Duodenal mucosa (tissue), 2 donors: Measurements from ENCODE around the gene AGAP3.
A peak's percentile ranks its signal among the peaks of the same experiment; 100 is the strongest.

Experiments used
- H3K27ac ChIP-seq: one replicate; pipeline ENCODE4 v1.7.0; 2013; ENCODE audit warnings: low read depth, low read length
- H3K27me3 ChIP-seq, 2 donors: one replicate each; pipeline ENCODE4 v1.7.0; 2013; ENCODE audit warnings: low read length in 2 of 2, control low read depth in 1 of 2; ENCODE audit not compliant: insufficient read depth in 2 of 2, control insufficient read depth in 1 of 2
- H3K36me3 ChIP-seq, 2 donors: one replicate each; pipeline ENCODE4 v1.7.0; 2013; ENCODE audit warnings: low read length in 2 of 2, control low read depth in 1 of 2; ENCODE audit not compliant: insufficient read depth in 2 of 2, control insufficient read depth in 1 of 2
- H3K4me1 ChIP-seq, 2 donors: one replicate each; pipeline ENCODE4 v1.7.0; 2013; ENCODE audit warnings: low read length in 2 of 2, control low read depth in 1 of 2; ENCODE audit not compliant: insufficient read depth in 2 of 2, control insufficient read depth in 1 of 2
- H3K4me3 ChIP-seq, 2 donors: one replicate each; pipeline ENCODE4 v1.7.0; 2013; ENCODE audit warnings: low read length in 2 of 2, low read depth in 1 of 2
- H3K9ac ChIP-seq, 2 donors: one replicate each; pipeline ENCODE4 v1.7.0; 2013; ENCODE audit warnings: low read length in 2 of 2, low read depth in 1 of 2
- H3K9me3 ChIP-seq, 2 donors: one replicate each; pipeline ENCODE4 v1.7.0; 2013; ENCODE audit warnings: low read length in 2 of 2, control low read depth in 1 of 2; ENCODE audit not compliant: control insufficient read depth in 1 of 2

Gene AGAP3

DNA sequence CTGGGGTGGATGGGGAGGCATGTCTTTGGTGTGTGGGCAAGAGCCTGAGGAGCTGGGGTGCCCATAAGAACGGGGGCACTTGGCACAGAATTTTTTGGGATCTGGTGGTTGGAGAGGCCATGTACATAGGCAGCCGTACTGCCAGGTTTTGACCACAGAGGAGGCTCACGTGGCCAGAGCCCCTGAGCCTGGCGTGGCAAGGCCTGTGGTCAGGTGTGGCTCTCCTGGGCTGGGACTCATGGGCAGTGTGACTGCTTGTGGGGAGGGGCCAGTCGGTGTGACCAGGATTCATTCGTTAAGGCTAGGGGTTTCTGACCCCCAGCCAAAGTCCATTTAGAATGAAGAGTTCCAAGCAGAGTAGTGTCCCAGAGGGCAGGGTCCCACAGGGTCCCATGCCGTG lies 38.2 kb downstream of the AGAP3 start:
- H3K4me3 ChIP-seq = no peak overlapping the region
- no peaks in the 10 kb centered on the region for H3K27me3 ChIP-seq
- H3K9ac ChIP-seq = no peak overlapping the region
- H3K4me1 ChIP-seq = peaks cover 6 to 14% of the 10 kb centered on the region in 2 donors
- H3K9me3 ChIP-seq = no peaks in the 10 kb centered on the region
- H3K36me3 ChIP-seq = peaks cover 12 to 57% of the 10 kb centered on the region in 2 donors
- no peak overlapping the region for H3K27ac ChIP-seq

DNA sequence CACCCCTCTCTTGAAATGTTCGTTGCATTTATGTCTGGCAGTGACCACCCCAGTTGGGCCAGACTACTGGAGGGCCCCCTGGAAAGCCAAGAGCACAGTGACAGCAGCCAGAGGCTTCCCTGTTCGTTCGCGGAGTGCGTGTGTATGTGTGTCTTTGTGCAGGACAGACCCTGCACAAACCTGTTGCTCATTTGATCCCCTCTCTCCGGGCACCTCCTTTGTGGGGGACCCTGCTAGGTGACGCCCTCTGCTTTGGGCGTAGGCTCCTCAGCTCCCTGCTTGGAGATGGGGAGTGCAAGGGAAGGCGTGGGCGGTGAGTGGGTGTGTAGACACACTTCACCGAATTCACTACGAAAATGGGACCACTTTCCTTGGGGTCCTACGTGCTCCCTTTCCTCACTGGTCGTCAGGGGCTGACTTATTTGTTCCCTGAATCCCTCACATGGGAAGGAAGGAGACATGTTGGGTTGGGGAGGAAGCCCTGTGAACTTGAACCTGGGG lies 38.7 kb downstream of the AGAP3 start:
- Histone ChIP-seq H3K27me3 (no peaks in the 10 kb centered on the region), H3K9ac (no peak overlapping the region), H3K36me3 (peaks cover 11 to 56% of the 10 kb centered on the region in 2 donors), H3K4me3 (peak overlapping the region in 1 of 2 donors; percentile 58), H3K9me3 (no peaks in the 10 kb centered on the region), H3K4me1 (peaks cover 6 to 14% of the 10 kb centered on the region in 2 donors), H3K27ac (no peak overlapping the region)

DNA sequence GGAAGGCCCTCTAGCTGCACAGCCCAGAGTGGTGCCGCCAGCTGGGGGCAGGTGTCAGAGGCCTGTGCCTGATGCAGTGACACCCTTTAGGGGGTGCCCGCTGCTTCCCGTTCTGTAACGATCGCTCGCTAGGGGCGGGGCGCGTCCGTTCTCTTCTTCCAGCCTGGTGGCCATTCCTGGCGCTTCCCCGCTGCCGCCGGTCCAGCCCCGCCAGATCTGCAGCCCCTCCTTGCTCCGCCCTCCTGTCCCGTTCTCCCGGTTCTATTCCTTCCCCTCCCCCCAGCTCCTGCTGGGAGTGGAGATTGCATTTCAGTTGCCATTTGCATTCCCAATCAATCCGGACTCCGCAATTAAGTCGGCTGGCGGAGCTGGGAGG lies 39.2 kb downstream of the AGAP3 start:
- peaks cover 6 to 56% of the 10 kb centered on the region in 2 donors for H3K36me3 ChIP-seq
- H3K27ac ChIP-seq = no peak overlapping the region

DNA sequence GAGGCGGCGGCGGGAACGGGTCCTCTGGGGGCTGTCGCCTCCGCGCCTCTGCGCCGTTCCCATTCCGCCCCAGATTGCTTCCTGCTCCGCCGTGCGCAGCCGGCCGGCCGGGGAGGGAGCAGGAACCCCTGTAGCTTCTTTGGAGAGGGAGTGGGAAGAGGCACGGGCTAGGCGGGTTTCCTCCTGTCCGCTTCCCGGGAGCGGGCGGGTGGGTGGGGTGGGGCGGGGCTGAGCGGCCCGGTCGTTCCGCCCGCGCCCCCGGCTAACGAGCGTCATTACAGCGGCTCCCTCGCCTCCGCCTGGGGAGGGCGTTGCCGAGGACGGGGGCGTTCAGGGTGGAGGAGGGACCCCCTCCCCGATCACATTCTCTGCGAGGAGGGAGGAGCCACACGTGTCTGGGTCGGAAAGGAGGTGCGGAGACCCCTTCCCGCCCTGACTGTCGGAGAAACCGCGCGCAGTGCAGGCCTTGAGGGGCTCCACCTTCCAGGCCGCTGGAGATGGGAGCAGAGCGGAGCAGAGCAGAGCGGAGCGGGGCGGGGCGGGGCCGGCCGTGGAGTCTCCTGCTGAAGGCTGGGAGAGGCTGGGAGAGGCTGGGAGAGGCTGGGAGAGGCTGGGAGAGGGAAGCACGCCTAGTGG lies 39.7 kb downstream of the AGAP3 start:
- Histone ChIP-seq H3K4me3 (peak overlapping the region; percentile 58 to 59), H3K4me1 (peaks cover 6 to 14% of the 10 kb centered on the region in 2 donors), H3K36me3 (peaks cover 6 to 56% of the 10 kb centered on the region in 2 donors), H3K27me3 (no peaks in the 10 kb centered on the region), H3K9ac (peak overlapping the region in 1 of 2 donors; percentile 17), H3K9me3 (no peaks in the 10 kb centered on the region), H3K27ac (no peak overlapping the region)

More for the DNA sequence above, 39.2 kb downstream of the AGAP3 start:
- H3K4me1 ChIP-seq = peaks cover 6 to 14% of the 10 kb centered on the region in 2 donors
- H3K9ac ChIP-seq = peak overlapping the region in 1 of 2 donors; percentile 17
- no peaks in the 10 kb centered on the region for H3K9me3 ChIP-seq
- peak overlapping the region; percentile 58 to 59 for H3K4me3 ChIP-seq
- H3K27me3 ChIP-seq = no peaks in the 10 kb centered on the region

DNA sequence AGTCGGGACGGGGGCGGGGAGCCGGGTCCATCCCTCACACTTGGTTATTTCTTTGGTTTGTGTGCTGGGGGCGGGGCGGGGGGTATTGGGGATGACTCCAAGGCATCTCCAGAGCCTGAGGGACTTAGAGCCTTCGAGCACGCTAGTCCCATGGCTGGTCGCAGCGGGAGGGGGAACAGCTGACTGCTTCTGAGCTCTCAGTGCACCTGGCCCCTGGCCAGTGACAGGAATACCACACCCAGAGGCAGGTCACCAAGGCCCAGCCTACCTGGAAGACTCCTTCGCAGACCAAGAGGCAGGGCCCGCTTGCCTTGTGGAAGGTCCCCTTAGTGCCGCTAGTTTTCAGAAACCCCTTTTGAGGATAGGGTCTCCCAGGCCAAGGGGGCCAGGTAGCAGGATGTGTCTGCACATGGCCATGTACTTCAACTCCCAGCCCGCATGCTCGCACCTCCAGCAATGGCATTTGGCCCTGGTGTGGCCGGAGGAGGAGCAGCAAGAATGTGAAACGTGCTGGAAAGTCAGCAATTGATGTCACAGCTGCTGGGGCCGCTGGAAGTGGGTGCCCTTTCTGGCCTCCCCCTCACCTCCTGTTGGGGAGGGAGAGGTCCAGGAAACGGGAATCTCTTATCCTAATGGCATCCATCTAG lies 40.3 kb downstream of the AGAP3 start:
- no peak overlapping the region for H3K4me3 ChIP-seq

DNA sequence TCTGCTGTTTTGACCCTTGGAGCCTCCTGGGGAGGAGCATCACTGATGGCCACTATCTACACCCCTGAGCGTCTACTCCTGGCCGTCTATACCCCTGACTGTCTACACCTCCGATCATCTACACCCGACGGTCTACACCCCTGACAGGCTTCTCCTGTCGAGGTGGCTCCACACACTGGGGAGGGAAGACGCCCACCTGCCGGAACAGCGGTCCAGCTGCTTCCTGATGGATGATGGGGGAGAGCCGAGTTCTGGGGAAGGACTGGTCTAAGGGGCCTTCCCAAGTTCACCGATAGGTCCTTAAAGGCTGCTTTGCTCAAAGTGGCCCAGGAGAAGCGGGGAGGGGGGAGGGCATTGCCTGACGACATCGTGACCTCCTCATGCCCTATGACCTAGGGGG lies 41.9 kb downstream of the AGAP3 start:
- Histone ChIP-seq H3K36me3 (peaks cover 6 to 67% of the 10 kb centered on the region in 2 donors), H3K27me3 (no peaks in the 10 kb centered on the region), H3K4me1 (peaks cover 6 to 14% of the 10 kb centered on the region in 2 donors)

More for the DNA sequence above, 40.3 kb downstream of the AGAP3 start:
- H3K27me3 ChIP-seq = no peaks in the 10 kb centered on the region
- H3K27ac ChIP-seq = no peak overlapping the region
- H3K9me3 ChIP-seq = no peaks in the 10 kb centered on the region
- peaks cover 6 to 55% of the 10 kb centered on the region in 2 donors for H3K36me3 ChIP-seq
- peaks cover 6 to 14% of the 10 kb centered on the region in 2 donors for H3K4me1 ChIP-seq
- H3K9ac ChIP-seq = no peak overlapping the region

DNA sequence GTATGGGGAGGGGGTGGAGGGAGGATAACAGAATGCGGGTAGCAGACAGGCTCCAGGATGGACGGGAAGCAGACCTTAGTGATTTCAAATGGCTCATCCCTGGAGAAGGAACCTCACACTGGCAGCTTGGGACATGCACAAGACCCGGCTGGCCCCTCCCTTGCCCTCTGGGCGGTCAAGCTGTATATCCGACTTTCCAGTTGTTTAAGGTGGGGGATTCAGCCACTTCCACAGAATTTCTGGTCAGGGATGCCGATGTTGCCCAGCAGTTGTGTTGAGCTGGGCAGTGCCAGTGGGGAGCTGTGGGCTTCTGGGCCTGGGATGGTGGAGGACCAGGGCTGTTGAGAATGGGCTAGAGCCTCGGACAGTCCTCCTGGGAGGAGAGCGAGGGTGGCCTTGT lies 42.4 kb downstream of the AGAP3 start:
- Histone ChIP-seq H3K27ac (no peak overlapping the region), H3K9ac (no peak overlapping the region), H3K36me3 (peaks cover 6 to 65% of the 10 kb centered on the region in 2 donors), H3K4me1 (peaks cover 6 to 14% of the 10 kb centered on the region in 2 donors), H3K4me3 (no peak overlapping the region), H3K9me3 (no peaks in the 10 kb centered on the region), H3K27me3 (no peaks in the 10 kb centered on the region)

More for the DNA sequence above, 41.9 kb downstream of the AGAP3 start:
- Histone ChIP-seq H3K9me3 (no peaks in the 10 kb centered on the region), H3K27ac (no peak overlapping the region), H3K4me3 (no peak overlapping the region), H3K9ac (no peak overlapping the region)

DNA sequence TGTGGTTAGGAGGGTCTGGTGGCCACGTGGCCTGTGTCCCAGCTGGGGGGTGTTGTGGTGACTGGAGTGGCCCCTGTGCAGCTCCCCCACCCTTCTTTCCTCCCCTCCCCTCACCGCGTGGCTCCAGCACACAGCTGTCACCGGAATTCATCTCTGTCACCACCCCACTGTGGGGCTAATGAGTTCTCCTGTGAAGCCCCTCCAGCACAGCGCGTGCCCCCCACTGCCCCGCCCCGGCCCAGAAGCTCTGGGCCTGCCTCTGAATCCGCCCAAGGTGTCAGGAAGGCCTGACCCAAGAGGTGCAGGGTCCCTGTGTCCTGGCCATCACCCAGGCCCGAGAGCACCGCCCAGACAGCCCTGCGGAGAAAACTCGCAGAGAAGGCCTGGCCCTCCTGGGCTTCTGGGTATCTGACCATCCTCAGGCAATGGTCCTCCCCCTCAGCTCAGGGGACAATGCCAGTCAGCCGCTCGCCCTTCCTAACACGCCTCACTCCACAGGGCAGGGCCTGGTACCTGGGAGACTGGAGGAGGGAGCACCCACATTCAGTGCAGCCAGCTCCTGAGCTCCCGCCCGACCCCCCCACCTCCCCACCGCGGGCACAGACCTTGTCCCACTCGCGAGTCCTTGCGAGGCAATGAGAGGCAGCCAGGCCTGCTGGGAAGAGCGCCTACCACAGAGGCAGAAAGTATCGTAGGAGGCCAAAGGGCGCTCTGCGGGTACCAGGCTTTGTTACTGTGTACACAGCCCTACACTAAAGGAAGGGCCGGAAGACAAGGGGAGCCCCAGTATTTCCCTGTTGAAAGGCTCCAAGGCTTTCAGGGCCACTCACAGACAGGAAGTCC lies 43.1 kb downstream of the AGAP3 start:
- Histone ChIP-seq H3K27ac (no peak overlapping the region), H3K4me1 (peaks cover 6 to 14% of the 10 kb centered on the region in 2 donors), H3K9ac (no peak overlapping the region), H3K9me3 (no peaks in the 10 kb centered on the region), H3K4me3 (no peak overlapping the region), H3K27me3 (no peaks in the 10 kb centered on the region), H3K36me3 (peaks cover 6 to 66% of the 10 kb centered on the region in 2 donors)

DNA sequence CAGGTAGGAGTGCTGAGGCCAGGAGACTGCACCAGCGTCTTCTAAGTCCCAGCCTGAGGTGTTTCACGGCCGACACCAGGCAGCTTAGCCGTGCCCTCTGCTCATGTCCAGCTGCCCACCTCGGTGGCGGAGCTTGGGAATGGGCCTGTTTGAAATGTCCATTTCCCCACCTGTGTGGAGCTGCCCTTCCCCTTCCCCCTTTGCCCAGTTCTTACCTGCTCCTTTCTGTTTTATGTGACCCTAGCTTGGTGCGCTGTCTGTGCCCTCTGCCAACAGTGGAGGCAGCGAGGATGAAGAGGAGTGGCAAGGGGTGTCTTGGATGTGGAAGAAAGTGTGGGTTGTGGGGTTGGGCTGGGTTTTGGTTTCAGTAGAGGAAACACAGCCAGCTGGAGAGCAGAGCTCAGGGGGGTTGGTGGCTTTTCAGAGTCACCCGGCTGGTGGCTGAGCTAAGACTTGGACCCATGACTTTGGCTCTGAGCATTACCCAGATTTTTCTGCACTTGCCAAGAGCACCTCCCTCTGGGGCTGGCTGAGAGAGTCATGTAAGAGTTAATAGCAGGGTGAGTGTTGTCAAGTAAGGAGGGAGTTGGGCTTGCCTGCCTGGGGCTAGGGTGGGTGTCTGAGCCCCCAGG lies 43.8 kb downstream of the AGAP3 start:
- Histone ChIP-seq H3K4me3 (no peak overlapping the region), H3K9me3 (no peaks in the 10 kb centered on the region), H3K4me1 (peaks cover 1 to 11% of the 10 kb centered on the region in 2 donors), H3K9ac (no peak overlapping the region), H3K27ac (no peak overlapping the region), H3K36me3 (peaks cover 12 to 66% of the 10 kb centered on the region in 2 donors), H3K27me3 (no peaks in the 10 kb centered on the region)
